Measurements from ENCODE around the gene ESF1.

ESF1 gene, protein sequence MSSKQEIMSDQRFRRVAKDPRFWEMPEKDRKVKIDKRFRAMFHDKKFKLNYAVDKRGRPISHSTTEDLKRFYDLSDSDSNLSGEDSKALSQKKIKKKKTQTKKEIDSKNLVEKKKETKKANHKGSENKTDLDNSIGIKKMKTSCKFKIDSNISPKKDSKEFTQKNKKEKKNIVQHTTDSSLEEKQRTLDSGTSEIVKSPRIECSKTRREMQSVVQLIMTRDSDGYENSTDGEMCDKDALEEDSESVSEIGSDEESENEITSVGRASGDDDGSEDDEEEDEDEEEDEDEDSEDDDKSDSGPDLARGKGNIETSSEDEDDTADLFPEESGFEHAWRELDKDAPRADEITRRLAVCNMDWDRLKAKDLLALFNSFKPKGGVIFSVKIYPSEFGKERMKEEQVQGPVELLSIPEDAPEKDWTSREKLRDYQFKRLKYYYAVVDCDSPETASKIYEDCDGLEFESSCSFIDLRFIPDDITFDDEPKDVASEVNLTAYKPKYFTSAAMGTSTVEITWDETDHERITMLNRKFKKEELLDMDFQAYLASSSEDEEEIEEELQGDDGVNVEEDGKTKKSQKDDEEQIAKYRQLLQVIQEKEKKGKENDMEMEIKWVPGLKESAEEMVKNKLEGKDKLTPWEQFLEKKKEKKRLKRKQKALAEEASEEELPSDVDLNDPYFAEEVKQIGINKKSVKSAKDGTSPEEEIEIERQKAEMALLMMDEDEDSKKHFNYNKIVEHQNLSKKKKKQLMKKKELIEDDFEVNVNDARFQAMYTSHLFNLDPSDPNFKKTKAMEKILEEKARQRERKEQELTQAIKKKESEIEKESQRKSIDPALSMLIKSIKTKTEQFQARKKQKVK

GRCh38 chr20:13784893-13785715 is at the start of gene ESF1, which contains the start of gene NDUFAF5:
Gene ESF1 (minus strand): TSS chr20:13784919. CDS start chr20:13783140, 1,779 bp downstream.
Gene NDUFAF5 (plus strand): TSS chr20:13785028. CDS start chr20:13785069, 41 bp downstream.
- peak; percentile 97 for DNase-seq

GRCh38 chr20:13831476-13831875 is 46.8 kb upstream of the ESF1 start:
- DNase-seq: no peak

DNA sequence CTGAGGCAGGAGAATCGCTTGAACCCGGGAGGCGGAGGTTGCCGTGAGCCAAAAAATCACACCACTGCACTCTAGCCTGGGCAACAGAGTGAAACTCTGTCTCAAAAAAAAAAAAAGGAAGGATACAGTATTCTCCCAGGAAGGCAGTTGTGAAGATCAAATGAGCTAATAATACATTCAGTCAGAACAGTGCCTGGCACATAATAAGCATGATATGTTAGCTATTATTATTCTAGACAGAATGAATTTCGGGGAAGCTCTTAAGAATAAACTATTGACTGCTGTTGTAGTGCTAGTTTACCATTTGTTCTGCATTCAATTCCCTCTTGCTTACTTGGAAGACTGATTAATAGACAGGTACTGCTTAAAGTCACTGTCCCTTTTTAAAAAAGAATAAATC is 40.7 kb upstream of the ESF1 start:
- no peak for DNase-seq

- DNase-seq: no peak
These were observed 39.7 kb upstream of the ESF1 start for GRCh38 chr20:13824459-13824858.

DNA sequence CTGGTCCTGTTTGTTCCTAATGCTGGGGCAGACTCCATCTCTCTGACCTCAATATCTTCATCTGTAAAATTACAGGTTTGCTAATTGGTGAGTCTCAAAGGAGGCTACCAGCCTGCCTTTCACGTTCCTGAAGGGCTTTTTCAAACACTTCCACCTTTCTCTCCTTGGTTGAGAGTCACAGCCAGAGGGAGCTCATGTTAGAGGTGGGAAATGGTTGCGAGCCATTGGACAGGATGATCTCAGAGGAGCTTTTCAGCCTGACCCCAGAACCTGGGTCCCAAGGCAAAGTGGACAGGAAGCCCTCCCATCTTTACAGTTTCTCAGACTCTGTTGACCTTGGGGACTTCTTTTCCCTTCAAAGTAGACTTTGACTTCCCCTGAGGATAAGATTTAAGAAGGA is 37.7 kb upstream of the ESF1 start:
- DNase-seq: peak; percentile 4

- DNase-seq: peak; percentile 57
These were observed 37.2 kb upstream of the ESF1 start for GRCh38 chr20:13821876-13822275.

DNA sequence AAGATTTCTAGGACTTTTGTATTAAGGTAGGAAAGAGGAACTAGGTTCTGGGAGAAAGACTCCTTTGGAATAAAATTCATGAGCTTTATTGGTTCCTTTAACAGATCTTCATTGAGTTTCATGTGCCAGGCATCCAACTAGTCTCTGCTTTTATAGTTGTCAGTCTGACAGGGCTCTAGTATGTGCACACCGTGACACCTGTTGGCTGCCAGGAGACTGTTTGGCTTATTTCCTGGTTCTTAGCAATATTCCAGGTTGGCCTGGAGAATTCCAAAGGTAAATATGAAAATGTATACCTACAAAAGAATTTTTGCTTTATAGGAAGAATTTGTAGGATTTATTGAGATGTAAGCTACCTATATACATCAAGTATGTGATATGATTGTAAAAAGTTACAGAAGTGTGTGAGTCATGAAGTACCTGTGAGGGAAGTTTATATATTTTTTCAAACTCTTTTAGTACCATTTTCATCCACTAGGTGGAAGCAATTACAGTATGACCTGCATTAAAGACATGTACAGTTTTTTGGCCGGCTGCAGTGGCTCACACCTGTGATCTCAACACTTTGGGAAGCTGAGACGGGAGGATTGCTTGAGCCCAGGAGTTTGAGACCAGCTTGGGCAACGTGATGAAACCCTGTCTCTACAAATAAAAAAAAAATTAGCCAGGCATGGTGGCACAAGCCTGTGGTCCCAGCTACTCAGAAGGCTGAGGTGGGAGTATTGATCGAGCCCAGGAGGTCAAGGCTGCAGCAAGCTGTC is 35.3 kb upstream of the ESF1 start:
- DNase-seq: peak; percentile 58

DNA sequence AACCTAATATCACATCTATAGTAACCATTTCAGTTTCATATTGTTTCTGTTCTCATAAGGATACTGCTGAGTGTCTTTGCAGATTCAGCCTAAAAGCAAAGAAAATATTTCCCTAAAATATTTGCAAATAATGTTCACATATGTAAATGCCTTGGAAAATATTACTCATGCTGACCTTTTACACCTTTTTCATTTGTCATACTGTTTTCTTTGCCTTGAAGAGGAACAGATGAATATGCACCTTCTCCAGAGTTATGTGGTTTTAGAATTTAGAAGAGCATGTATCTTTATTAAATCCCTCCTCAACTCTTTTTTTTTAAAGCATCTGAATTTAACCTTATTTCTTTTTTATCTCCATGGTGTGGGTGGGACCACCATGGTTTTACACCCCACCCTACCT is 32.6 kb upstream of the ESF1 start:
- DNase-seq: no peak

DNA sequence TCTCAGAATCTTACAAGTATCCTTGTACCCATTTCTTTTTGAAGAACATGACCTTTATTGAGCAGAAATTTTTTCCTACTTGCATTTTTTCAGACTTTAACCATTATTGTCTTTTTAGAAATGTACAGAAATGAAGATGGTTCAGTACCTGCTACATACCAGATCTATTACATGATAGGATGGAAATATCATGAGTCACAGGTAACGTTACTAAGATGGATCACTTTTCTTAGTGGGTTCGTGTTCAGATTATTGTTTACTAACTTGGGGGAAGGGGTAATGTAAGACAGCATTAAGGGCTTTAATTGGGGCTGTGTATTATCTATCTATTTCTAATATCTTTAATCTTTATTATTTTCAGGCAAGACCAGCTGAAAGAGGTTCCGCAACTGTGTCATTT is 32.0 kb upstream of the ESF1 start:
- no peak for DNase-seq

DNA sequence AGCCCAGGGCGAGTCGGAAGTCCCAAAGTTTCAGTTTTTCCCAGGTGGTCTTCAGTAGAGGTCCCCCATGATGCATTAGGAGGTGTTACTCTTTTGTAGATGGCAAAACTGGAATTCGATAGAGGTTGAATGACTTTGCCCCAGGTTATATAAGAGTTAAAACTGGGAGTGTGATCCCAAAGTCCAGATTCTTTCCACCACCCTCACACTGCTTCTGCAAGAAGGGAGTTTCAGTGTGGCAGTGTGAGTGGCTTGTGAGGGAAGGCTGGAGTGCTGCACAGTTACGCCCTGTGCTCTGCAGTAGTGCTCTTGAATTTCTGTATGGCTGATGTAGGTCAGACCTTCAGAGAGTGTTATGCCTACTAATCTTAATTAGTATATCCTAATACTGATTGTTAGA is 30.0 kb upstream of the ESF1 start:
- no peak for DNase-seq

DNA sequence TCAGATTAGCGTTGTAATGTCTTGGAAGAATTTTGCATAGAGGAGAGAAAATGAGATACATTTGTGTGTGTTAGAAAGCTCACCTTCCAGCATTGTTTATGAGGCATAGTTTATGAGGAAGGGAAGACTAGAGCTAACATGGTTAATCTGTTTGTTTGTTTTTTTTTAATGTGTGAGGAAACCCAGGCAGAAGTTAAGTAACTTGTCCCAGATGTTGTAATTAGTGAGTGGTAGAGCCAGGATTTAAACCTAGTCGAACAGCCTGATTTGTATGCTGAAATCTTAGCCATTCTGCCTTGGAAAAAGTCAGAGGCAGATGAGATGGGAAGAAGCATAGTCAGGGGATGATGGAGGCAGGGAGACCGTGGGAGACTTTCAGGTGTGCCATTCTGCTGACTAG is 29.2 kb upstream of the ESF1 start:
- no peak for DNase-seq

- no peak for DNase-seq
These were observed 25.7 kb upstream of the ESF1 start for GRCh38 chr20:13810446-13810845.

DNA sequence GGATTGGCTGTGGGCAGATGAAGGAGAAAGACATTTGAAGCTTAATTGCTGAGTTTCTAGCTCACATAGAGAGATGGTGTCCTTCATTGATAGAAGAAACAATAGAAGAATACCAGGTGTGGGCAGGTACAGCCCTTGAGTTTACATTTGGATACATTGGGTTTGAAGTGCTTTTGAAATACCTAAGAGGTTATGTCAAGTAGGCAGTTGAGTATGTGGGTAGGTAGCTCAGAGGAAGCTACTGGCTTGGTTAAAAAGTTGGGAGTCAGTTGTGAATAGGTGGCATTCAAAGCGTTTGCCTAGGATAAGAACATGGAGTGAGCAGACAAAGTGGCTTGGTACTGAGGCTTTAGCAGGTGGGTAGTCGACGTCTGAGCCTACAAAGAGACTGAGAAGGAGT is 25.1 kb upstream of the ESF1 start:
- no peak for DNase-seq

DNA sequence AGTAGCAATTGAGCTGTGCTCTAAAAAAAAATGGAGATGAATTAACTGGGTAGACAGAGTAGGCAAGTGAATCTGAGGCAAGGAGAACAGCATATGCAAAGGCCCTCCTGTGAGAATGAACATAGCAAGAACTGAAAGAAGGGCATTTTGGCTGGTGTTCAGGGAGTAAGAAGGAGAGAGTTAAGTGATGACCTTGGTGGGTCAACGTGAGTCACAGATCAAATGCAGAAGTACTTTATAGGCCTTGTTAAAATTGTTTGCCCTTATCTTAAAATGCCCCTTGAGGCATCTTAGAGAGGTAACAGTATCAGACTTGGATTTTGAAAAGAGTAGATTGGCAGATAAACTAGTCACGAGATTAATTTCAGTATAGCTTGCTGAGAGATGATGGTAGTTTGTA is 24.7 kb upstream of the ESF1 start:
- DNase-seq: no peak

- peak; percentile 49 for DNase-seq
These were observed 16.0 kb upstream of the ESF1 start for GRCh38 chr20:13800728-13801134.

DNA sequence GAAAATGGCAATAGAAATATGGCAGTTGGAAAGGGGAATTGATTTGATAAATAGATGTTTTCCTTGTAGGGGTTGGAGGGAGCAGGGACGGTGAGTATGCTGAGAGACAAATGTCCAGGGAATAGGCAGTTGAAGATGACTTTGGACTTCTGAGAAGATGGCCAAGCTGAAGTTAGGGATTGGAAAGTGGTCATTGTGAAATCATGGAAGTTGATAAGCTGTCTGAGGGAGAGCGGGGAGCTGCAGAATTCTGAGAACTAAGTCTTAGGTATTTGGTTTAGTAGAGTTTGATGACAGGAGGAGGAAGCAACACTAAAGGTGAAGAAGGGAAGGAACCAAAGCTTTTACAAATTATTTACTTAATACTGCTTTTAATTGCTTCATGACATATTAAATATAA is 15.3 kb upstream of the ESF1 start:
- no peak for DNase-seq

GRCh38 chr20:13799040-13799439 is 14.3 kb upstream of the ESF1 start:
- DNase-seq: no peak

- DNase-seq: no peak
These were observed 9.9 kb upstream of the ESF1 start for GRCh38 chr20:13794667-13795066.

DNA sequence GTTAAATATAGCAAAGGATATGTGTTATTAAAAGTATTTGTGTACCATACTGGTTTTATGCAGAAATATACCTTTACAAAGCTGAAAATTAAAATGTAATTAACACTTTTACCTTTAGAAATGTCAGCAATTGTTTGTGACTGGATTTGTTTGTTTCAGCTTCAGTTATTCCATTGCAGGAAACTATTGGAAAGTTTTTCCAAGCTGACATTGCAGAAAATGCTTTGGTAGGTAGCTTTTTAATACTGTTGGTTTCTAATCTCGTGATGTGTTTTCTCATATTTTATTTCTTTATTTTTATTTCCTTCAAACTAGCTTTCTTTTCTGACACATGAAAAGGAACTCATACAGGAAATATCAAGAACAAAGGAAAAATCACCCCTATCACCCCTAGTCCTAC is 8.3 kb upstream of the ESF1 start:
- DNase-seq: no peak

DNA sequence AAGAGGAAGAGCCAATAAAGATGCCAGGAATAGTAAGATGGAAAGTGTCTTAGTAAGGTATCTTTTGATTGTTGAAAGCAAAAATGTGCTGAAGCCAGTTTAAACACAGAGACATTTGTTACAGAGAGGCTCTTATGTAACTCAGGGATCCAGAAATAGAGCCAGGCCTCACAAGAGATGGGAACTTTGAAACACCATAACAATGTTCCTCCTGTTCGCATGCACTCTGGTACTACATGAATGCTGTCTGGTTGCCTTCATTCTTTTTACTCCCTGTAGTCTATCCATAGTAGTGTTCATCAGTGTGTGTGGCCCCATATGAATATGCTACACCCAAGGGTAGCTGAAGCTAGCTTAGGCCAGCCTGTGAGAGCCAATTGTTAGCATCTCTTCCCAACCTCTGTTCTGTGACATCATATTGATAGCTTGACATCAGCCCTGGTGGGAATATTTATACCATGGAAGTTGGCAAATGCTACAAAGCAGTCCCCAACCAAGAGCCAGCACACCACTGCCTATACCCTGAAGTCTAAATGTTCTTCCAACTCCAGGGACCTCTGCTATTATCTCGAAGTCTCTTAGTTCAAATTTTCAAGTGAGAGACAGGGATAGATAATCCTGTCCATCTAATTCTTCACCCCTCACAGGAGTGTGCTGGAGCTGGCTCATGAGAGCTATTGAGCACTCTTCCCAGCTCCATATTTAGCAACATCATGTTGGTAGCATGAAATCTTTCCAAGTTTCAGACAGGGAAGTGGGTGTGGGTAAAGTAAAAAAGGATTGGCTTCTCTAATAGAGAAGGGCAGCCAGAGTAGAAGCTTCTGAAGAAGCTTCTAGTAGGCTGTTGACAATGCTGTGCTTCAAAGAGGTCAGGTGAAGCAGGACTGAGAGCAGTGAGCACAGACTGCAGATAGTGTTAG is 7.1 kb upstream of the ESF1 start:
- no peak for DNase-seq

DNA sequence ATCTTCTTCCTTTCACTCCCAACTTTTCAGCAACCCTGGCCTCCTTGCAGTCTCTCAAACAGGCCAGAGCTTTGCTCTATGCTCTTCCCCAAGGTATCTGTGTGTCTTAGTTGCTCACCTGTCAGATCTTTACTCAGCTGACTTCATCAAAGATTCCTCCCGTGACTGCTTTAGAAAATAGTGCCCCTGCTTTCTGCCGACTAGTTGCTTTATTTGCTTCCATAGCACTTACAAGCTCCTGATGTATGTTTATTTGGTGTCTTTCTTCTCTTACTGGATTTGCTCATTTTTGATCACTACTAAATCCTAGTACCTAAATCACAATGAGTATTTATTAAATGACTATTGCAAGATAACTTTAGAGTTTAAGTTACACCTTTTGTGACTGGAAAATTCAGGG is 6.0 kb upstream of the ESF1 start:
- no peak for DNase-seq

All from fibroblast of skin of right quadriceps (primary cell).